IMR-90 (cell line): ENCODE data around the gene ABCB10. TPM values are rescaled to one million over a fixed set of nuclear protein-coding genes. Genes with fewer than 3 reads are reported as not detected.

Experiments used
- ATAC-seq: fragments of 200-7000 bp; cut with Tn5 transposase; 2 replicates; pipeline ENCODE4 v1.9.1; 2020; ENCODE audit warnings: low read depth, mild to moderate bottlenecking, moderate library complexity
- BruUV-seq: library from RNA; stranded (reverse); fragments of 400-500 nt; replicated peaks from 2 replicates; lab custom pipeline; 2021; lab: Mats Ljungman, UMichigan
- CTCF ChIA-PET: fragments of 300-600 bp; formaldehyde crosslinking; extraction: SDS; loops from one replicate; lab custom pipeline; 2021; ENCODE audit warnings: antibody characterized with exemption; lab: Yijun Ruan, JAX
- POLR2A ChIA-PET: fragments of 300-600 bp; sonication (Branson Sonifier 250); formaldehyde crosslinking; loops from one replicate; lab custom pipeline; 2022; ENCODE audit warnings: antibody characterized with exemption; ENCODE audit not compliant: unreplicated experiment; lab: Charles Lee
- DNase-seq: peaks from one replicate; pipeline ENCODE4 v3.0.0; 2013
- H2AFZ ChIP-seq: replicated peaks from 2 replicates; pipeline ENCODE3; 2013; ENCODE audit warnings: low read length, mild to moderate bottlenecking; ENCODE audit not compliant: poor library complexity
- H2AK5ac ChIP-seq: 2 replicates; pipeline ENCODE4 v1.6.1; 2013; ENCODE audit warnings: low read depth, low read length, inconsistent platforms
- H2AK9ac ChIP-seq: replicated peaks from 2 replicates; pipeline ENCODE3; 2013; ENCODE audit warnings: mild to moderate bottlenecking, low read depth, low read length, moderate library complexity; ENCODE audit not compliant: poor library complexity
- H2BK120ac ChIP-seq: 2 replicates; pipeline ENCODE4 v1.6.1; 2013; ENCODE audit warnings: low read depth, low read length, inconsistent platforms
- H2BK15ac ChIP-seq: 3 replicates; pipeline ENCODE4 v1.6.1; 2013; ENCODE audit warnings: low read depth, low read length, inconsistent platforms
- H2BK20ac ChIP-seq: 2 replicates; pipeline ENCODE4 v1.6.1; 2013; ENCODE audit warnings: low read depth, mild to moderate bottlenecking, inconsistent platforms, low read length, moderate library complexity
- H2BK5ac ChIP-seq: 2 replicates; pipeline ENCODE4 v1.6.1; 2013; ENCODE audit warnings: mild to moderate bottlenecking, low read depth, low read length, inconsistent platforms; ENCODE audit not compliant: poor library complexity, severe bottlenecking
- H3K14ac ChIP-seq: replicated peaks from 2 replicates; pipeline ENCODE4 v1.6.1; 2013; ENCODE audit warnings: low read depth, low read length, inconsistent platforms
- H3K18ac ChIP-seq: 2 replicates; pipeline ENCODE4 v1.6.1; 2013; ENCODE audit warnings: low read depth, low read length, control low read depth
- H3K23ac ChIP-seq: 2 replicates; pipeline ENCODE4 v1.6.1; 2013; ENCODE audit warnings: low read depth, low read length, inconsistent platforms
- H3K27ac ChIP-seq: 2 replicates; pipeline ENCODE4 v1.5.1; 2013; ENCODE audit warnings: mild to moderate bottlenecking, control low read depth, low read length; ENCODE audit not compliant: insufficient read depth
- H3K27me3 ChIP-seq: 2 replicates; pipeline ENCODE4 v1.6.1; 2013; ENCODE audit warnings: low read length; ENCODE audit not compliant: control insufficient read depth, insufficient read depth
- H3K36me3 ChIP-seq: 2 replicates; pipeline ENCODE4 v1.6.1; 2013; ENCODE audit warnings: low read length, mixed read lengths; ENCODE audit not compliant: control insufficient read depth, insufficient read depth
- H3K4ac ChIP-seq: 2 replicates; pipeline ENCODE4 v1.6.1; 2013; ENCODE audit warnings: low read depth, low read length, inconsistent platforms
- H3K4me1 ChIP-seq: 2 replicates; pipeline ENCODE4 v1.6.1; 2013; ENCODE audit warnings: low read length, mixed read lengths; ENCODE audit not compliant: control insufficient read depth, insufficient read depth
- H3K4me2 ChIP-seq: 2 replicates; pipeline ENCODE4 v1.6.1; 2013; ENCODE audit warnings: low read depth, mild to moderate bottlenecking, control low read depth, low read length, moderate library complexity
- H3K4me3 ChIP-seq: 2 replicates; pipeline ENCODE4 v1.5.1; 2013; ENCODE audit warnings: low read depth, mild to moderate bottlenecking, control low read depth, low read length, moderate library complexity; ENCODE audit not compliant: insufficient read depth
- H3K56ac ChIP-seq: 2 replicates; pipeline ENCODE4 v1.6.1; 2013; ENCODE audit warnings: low read length, inconsistent platforms; ENCODE audit not compliant: insufficient read depth; ENCODE audit errors: extremely low read depth
- H3K79me1 ChIP-seq, 2 experiments: 2 replicates each; pipeline ENCODE4 v1.6.1; 2013; ENCODE audit warnings: low read length in 2 of 2, inconsistent platforms in 1 of 2, low read depth in 1 of 2
- H3K9ac ChIP-seq: 2 replicates; pipeline ENCODE4 v1.6.1; 2013; ENCODE audit warnings: low read depth, low read length, control low read depth
- H3K9me1 ChIP-seq: 2 replicates; pipeline ENCODE4 v1.6.1; 2013; ENCODE audit warnings: low read length, inconsistent platforms; ENCODE audit not compliant: insufficient read depth
- H3K9me3 ChIP-seq: 2 replicates; pipeline ENCODE4 v1.6.1; 2013; ENCODE audit warnings: low read length; ENCODE audit not compliant: control insufficient read depth, insufficient read depth
- H4K20me1 ChIP-seq: 2 replicates; pipeline ENCODE4 v1.6.1; 2013; ENCODE audit warnings: low read length, inconsistent platforms; ENCODE audit not compliant: insufficient read depth
- H4K5ac ChIP-seq: 2 replicates; pipeline ENCODE4 v1.6.1; 2013; ENCODE audit warnings: mild to moderate bottlenecking, low read depth, low read length, control low read depth
- H4K8ac ChIP-seq, 2 experiments: 2 replicates each; pipeline ENCODE4 v1.6.1; 2013; ENCODE audit warnings: low read depth in 2 of 2, low read length in 2 of 2, control low read depth in 1 of 2, inconsistent platforms in 1 of 2
- H4K91ac ChIP-seq: 2 replicates; pipeline ENCODE4 v1.6.1; 2013; ENCODE audit warnings: low read depth, low read length, inconsistent platforms; ENCODE audit not compliant: insufficient read depth
- BHLHE40 ChIP-seq: fragments of 150-350 bp; IDR thresholded peaks from 2 replicates; pipeline ENCODE4 v1.6.1; 2016; ENCODE audit warnings: mild to moderate bottlenecking, low read depth, low read length
- CEBPB ChIP-seq: IDR thresholded peaks from 2 replicates; pipeline ENCODE4 v1.6.1; 2012; ENCODE audit warnings: low read depth, low read length, improper control_type of control experiment
- CHD1 ChIP-seq: IDR thresholded peaks from 2 replicates; pipeline ENCODE4 v1.6.1; 2012; ENCODE audit warnings: low read depth, low read length, improper control_type of control experiment
- CTCF ChIP-seq: conservative IDR thresholded peaks from 2 replicates; pipeline ENCODE4 v1.5.1; 2012; ENCODE audit warnings: mild to moderate bottlenecking, low read depth, low read length, improper control_type of control experiment
- FOS ChIP-seq: fragments of 150-350 bp; IDR thresholded peaks from 2 replicates; pipeline ENCODE4 v1.6.1; 2016; ENCODE audit warnings: low read depth, low read length
- MAFK ChIP-seq: IDR thresholded peaks from 2 replicates; pipeline ENCODE4 v1.6.1; 2012; ENCODE audit warnings: low read depth, low read length, improper control_type of control experiment
- MAZ ChIP-seq: IDR thresholded peaks from 2 replicates; pipeline ENCODE4 v1.6.1; 2012; ENCODE audit warnings: low read depth, mild to moderate bottlenecking, low read length, improper control_type of control experiment, moderate library complexity, borderline replicate concordance
- MXI1 ChIP-seq: IDR thresholded peaks from 2 replicates; pipeline ENCODE4 v1.6.1; 2012; ENCODE audit warnings: low read depth, mild to moderate bottlenecking, low read length, moderate library complexity, borderline replicate concordance
- NFE2L2 ChIP-seq: fragments of 150-350 bp; IDR thresholded peaks from 2 replicates; pipeline ENCODE4 v1.6.1; 2016; ENCODE audit warnings: low read depth, mild to moderate bottlenecking, low read length
- POLR2A ChIP-seq: IDR thresholded peaks from 2 replicates; pipeline ENCODE4 v1.6.1; 2012; ENCODE audit warnings: mild to moderate bottlenecking, low read depth, low read length
- RAD21 ChIP-seq: IDR thresholded peaks from 2 replicates; pipeline ENCODE4 v1.6.1; 2012; ENCODE audit warnings: low read length, improper control_type of control experiment
- RCOR1 ChIP-seq: IDR thresholded peaks from 2 replicates; pipeline ENCODE4 v1.6.1; 2012; ENCODE audit warnings: mild to moderate bottlenecking, low read length, improper control_type of control experiment; ENCODE audit not compliant: insufficient replicate concordance
- RFX5 ChIP-seq: IDR thresholded peaks from 2 replicates; pipeline ENCODE4 v1.8.0; 2012; ENCODE audit warnings: low read depth, mild to moderate bottlenecking, low read length, moderate library complexity
- SMC3 ChIP-seq: fragments of 150-350 bp; IDR thresholded peaks from 2 replicates; pipeline ENCODE4 v1.6.1; 2016; ENCODE audit warnings: low read depth, mild to moderate bottlenecking, antibody characterized with exemption, low read length, moderate library complexity
- USF2 ChIP-seq: fragments of 150-350 bp; IDR thresholded peaks from 2 replicates; pipeline ENCODE4 v1.6.1; 2017; ENCODE audit warnings: mild to moderate bottlenecking, antibody characterized with exemption, low read length, low read depth
- WGBS, 2 experiments: methylation state at CpG; one replicate each; pipeline versions ENCODE4 v1.1.5 to v1.1.7; 2013; ENCODE audit warnings: missing lambda C conversion rate in 2 of 2; ENCODE audit not compliant: insufficient read length in 1 of 2; ENCODE audit errors: extremely low coverage in 2 of 2; 5-methylcytosine and 5-hydroxymethylcytosine counted together
- dilution Hi-C: fragments of 300-500 bp; cut with HindIII; formaldehyde crosslinking; loops from one replicate; pipeline ENCODE4 v1.14.3; 2018; ENCODE audit warnings: low sequenced_read_pairs; ENCODE audit not compliant: unreplicated experiment
- in situ Hi-C: fragments of 300-500 bp; cut with MboI; formaldehyde crosslinking; loops from 3 replicates; pipeline ENCODE4 v1.14.3; 2019; ENCODE audit warnings: low sequenced_read_pairs, inconsistent platforms, mixed read lengths
- intact Hi-C: fragments of 100-400 bp; cut with micrococcal nuclease; formaldehyde crosslinking; loops from 2 replicates; pipeline ENCODE4 v1.10.0; 2022
- polyA plus RNA-seq, 3 experiments: library from polyadenylated mRNA; depleted of rRNA; stranded (reverse); fragments of >200 nt; gene quantifications; 2 replicates each; pipeline ENCODE4 v1.2.3, GENCODE V29; 2012; ENCODE audit warnings: low replicate concordance in 1 of 3
- total RNA-seq: library from RNA; depleted of rRNA; stranded (reverse); fragments of >200 nt; gene quantifications from 2 replicates; pipeline ENCODE4 v1.2.3, GENCODE V29; 2012
- TF ChIP-seq, protein P1 (sequence below): fragments of 150-350 bp; IDR thresholded peaks from 2 replicates; pipeline ENCODE4 v1.6.1; 2016; ENCODE audit warnings: low read depth, mild to moderate bottlenecking, low read length, moderate library complexity, borderline replicate concordance

The ABCB10 gene
- total and polyA plus RNA-seq, 2 of the 4 experiments (the other 2 are of a cell fraction): 6.5 to 10.9 TPM

- Histone ChIP-seq H3K14ac (no peak overlapping the region), H3K9ac (no peak overlapping the region), H3K4me2 (no peak overlapping the region), H3K56ac (no peak overlapping the region), H3K18ac (no peak overlapping the region), H3K4me3 (no peak overlapping the region), H3K9me1 (no peaks in the 10 kb centered on the region), H4K5ac (no peak overlapping the region), H3K4ac (no peak overlapping the region), H3K27me3 (no peaks in the 10 kb centered on the region), H4K8ac (no peak overlapping the region), H3K23ac (no peak overlapping the region), H3K79me1 (peaks cover 0 to 5% of the 10 kb centered on the region in 2 experiments; a peak in 1 of 4 replicates), H2AFZ (no peak overlapping the region), H3K9me3 (no peaks in the 10 kb centered on the region), H2BK120ac (no peak overlapping the region), H2AK5ac (no peak overlapping the region), H2BK15ac (no peak overlapping the region), H2AK9ac (no peak overlapping the region), H3K4me1 (no peaks in the 10 kb centered on the region), H4K20me1 (no peaks in the 10 kb centered on the region), H2BK5ac (no peak overlapping the region), H3K36me3 (peaks cover 34% of the 10 kb centered on the region), H2BK20ac (no peak overlapping the region), H4K91ac (no peak overlapping the region), H3K27ac (no peak overlapping the region)
- in situ Hi-C loops: no loop called here
- WGBS, 2 experiments: no CpG with 5 or more reads among the region's 2 CpGs
- TF ChIP-seq RAD21 (no peak), SMC3 (no peak), POLR2A (no peak), NFE2L2 (no peak), MAFK (no peak), RFX5 (no peak), FOS (no peak), BHLHE40 (no peak), CTCF (no peak), MXI1 (no peak), CEBPB (no peak), USF2 (no peak), RCOR1 (no peak), MAZ (no peak), CHD1 (no peak)
- TF ChIP-seq, protein P1, sequence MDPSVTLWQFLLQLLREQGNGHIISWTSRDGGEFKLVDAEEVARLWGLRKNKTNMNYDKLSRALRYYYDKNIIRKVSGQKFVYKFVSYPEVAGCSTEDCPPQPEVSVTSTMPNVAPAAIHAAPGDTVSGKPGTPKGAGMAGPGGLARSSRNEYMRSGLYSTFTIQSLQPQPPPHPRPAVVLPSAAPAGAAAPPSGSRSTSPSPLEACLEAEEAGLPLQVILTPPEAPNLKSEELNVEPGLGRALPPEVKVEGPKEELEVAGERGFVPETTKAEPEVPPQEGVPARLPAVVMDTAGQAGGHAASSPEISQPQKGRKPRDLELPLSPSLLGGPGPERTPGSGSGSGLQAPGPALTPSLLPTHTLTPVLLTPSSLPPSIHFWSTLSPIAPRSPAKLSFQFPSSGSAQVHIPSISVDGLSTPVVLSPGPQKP: no peak
- no peak for DNase-seq
- BruUV-seq: no TSS peak
- intact Hi-C loops: no loop called here
- POLR2A ChIA-PET: no interaction called here
- CTCF ChIA-PET: interaction anchor here (0.7 to 1.2 kb wide), 2 partner anchors 9 to 241 kb away, joined by 3 read pairs; no protein-coding TSS in a partner anchor
- no peak for ATAC-seq
- dilution Hi-C loops: loop anchor here (25.0 kb wide), 1 partner anchor 233 kb away; the partner anchor contains the start of gene RAB4A
Measured at GRCh38 chr1:229495782-229496181, 62.7 kb downstream of the ABCB10 start.
